ENCODE data around the gene A2M. TPM values are rescaled to one million over a fixed set of nuclear protein-coding genes. Genes with fewer than 3 reads are reported as not detected.

A2M gene
- total and polyA plus RNA-seq, 2 experiments from 2014 or later = 463 to 567 TPM

DNA sequence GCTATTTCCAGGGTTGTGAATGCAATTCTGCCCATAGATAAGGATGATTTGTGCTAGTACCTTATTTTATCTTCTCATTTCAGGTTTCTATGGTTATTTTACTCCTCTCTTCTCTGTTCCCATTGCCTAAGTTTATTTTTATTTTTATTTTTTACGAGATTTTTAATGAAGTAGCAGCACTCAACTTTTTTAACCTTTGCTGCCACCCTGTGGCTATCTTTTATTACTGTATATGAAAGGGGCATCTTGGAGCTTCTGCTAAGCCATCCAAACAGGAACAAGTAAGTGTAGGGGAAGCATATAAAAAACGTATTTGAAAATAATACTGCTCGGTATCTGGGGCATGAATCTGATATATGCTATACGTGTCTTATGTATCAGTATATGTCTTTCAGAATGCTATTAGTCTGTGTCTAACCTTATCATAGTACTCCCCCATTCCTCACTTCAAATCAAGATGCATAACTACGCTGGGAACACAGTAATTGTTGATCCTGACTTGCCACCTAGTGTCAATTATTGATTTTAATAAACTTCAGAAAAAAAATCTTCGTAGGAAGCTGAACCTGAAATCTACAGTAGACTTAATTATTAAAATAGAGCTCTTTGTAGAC lies 66.1 kb downstream of the A2M start:
- H3K9me2 ChIP-seq (replicated peaks; ENCODE audit: insufficient read depth) = no peaks in the 10 kb centered on the region
- H3K79me2 ChIP-seq = no peaks in the 10 kb centered on the region
- H3K36me3 ChIP-seq (replicated peaks; ENCODE audit: insufficient read depth, low read depth) = no peaks in the 10 kb centered on the region
- no peaks in the 10 kb centered on the region for H3K27me3 ChIP-seq
- H3K4me2 ChIP-seq = no peak overlapping the region
- no peaks in the 10 kb centered on the region for H3K4me1 ChIP-seq (ENCODE audit: insufficient read depth)
- DNase-seq (ENCODE audit: low spot score) = peak; percentile 67
- no peak overlapping the region for H3K27ac ChIP-seq
- no peak overlapping the region for H2AFZ ChIP-seq
- TF ChIP-seq, protein P1, sequence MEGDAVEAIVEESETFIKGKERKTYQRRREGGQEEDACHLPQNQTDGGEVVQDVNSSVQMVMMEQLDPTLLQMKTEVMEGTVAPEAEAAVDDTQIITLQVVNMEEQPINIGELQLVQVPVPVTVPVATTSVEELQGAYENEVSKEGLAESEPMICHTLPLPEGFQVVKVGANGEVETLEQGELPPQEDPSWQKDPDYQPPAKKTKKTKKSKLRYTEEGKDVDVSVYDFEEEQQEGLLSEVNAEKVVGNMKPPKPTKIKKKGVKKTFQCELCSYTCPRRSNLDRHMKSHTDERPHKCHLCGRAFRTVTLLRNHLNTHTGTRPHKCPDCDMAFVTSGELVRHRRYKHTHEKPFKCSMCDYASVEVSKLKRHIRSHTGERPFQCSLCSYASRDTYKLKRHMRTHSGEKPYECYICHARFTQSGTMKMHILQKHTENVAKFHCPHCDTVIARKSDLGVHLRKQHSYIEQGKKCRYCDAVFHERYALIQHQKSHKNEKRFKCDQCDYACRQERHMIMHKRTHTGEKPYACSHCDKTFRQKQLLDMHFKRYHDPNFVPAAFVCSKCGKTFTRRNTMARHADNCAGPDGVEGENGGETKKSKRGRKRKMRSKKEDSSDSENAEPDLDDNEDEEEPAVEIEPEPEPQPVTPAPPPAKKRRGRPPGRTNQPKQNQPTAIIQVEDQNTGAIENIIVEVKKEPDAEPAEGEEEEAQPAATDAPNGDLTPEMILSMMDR (IDR thresholded peaks at IDR 0.05; ENCODE audit: poor library complexity) = peak; percentile 70
- no peak for TF ChIP-seq EZH2 (IDR thresholded peaks at IDR 0.05; ENCODE audit: borderline replicate concordance)
- no peak for TF ChIP-seq EZH2phosphoT487 (IDR thresholded peaks at IDR 0.05; ENCODE audit: low read depth, severe bottlenecking, unreplicated experiment)
- no peaks in the 10 kb centered on the region for H4K20me1 ChIP-seq (ENCODE audit: insufficient read depth, poor library complexity, severe bottlenecking)
- 29% methylated on average over 6 of the region's 6 CpGs for WGBS (ENCODE audit: low lambda C conversion rate, missing lambda C conversion rate)
- H3K4me3 ChIP-seq = no peak overlapping the region
- no peaks in the 10 kb centered on the region for H3K9me3 ChIP-seq (ENCODE audit: low read depth)

DNA sequence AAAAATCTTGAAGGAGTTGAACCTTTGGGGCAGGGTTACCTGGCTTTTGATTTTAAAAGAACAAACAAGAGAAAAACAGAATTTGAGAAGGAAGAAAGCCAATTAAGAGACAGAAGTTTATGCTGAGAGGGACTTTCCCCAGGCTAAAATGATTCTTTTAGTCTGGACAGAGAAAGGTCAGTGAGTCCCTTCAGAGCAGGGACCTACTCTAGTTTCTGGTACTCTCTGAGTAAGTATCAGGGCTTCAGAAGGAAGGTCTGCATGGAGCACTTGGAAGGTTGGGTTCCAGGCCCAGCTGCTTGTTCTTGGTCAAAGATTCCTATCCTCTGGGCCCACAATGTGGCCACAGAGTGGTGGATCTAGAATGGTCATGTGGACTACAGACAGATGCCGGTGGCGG lies 66.8 kb downstream of the A2M start:
- Histone ChIP-seq H4K20me1 (ENCODE audit: insufficient read depth, poor library complexity, severe bottlenecking) (no peaks in the 10 kb centered on the region), H3K27ac (no peak overlapping the region), H3K27me3 (no peaks in the 10 kb centered on the region), H3K9me3 (ENCODE audit: low read depth) (no peaks in the 10 kb centered on the region), H3K4me3 (no peak overlapping the region), H3K4me1 (ENCODE audit: insufficient read depth) (no peaks in the 10 kb centered on the region), H3K4me2 (no peak overlapping the region), H2AFZ (no peak overlapping the region), H3K79me2 (no peaks in the 10 kb centered on the region), H3K9me2 (replicated peaks; ENCODE audit: insufficient read depth) (no peaks in the 10 kb centered on the region), H3K36me3 (replicated peaks; ENCODE audit: insufficient read depth, low read depth) (no peaks in the 10 kb centered on the region)
- TF ChIP-seq EZH2 (IDR thresholded peaks at IDR 0.05; ENCODE audit: borderline replicate concordance) = no peak
- no peak for TF ChIP-seq EZH2phosphoT487 (IDR thresholded peaks at IDR 0.05; ENCODE audit: low read depth, severe bottlenecking, unreplicated experiment)
- TF ChIP-seq, protein P1 (IDR thresholded peaks at IDR 0.05; ENCODE audit: poor library complexity) = no peak
- no peak for DNase-seq (ENCODE audit: low spot score)
- 95% methylated on average over 2 of the region's 2 CpGs for WGBS (ENCODE audit: low lambda C conversion rate, missing lambda C conversion rate)

DNA sequence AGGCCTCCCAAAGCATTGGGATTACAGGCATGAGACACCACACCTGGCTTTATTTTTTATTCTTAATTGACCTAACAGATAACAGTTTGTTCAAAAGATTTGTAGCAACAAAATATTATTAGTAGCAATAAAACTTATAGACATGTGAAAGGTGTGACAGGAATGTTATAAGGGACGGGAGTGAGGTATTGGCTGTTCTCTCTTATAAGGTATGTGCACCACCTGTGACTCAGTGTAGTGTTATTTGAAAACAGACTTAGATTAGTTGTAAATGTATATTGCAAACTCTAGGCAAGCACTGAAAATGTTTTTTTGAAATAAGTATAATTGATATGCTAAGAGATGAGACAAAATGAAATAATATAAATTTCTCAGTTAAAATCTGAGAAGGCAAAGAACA lies 68.6 kb downstream of the A2M start:
- Histone ChIP-seq H3K9me2 (replicated peaks; ENCODE audit: insufficient read depth) (no peaks in the 10 kb centered on the region), H3K36me3 (replicated peaks; ENCODE audit: insufficient read depth, low read depth) (no peaks in the 10 kb centered on the region), H3K79me2 (no peaks in the 10 kb centered on the region), H3K27ac (no peak overlapping the region), H3K9me3 (ENCODE audit: low read depth) (no peaks in the 10 kb centered on the region), H4K20me1 (ENCODE audit: insufficient read depth, poor library complexity, severe bottlenecking) (no peaks in the 10 kb centered on the region), H3K27me3 (no peaks in the 10 kb centered on the region), H3K4me3 (no peak overlapping the region), H2AFZ (no peak overlapping the region), H3K4me2 (no peak overlapping the region), H3K4me1 (ENCODE audit: insufficient read depth) (no peaks in the 10 kb centered on the region)
- no peak for DNase-seq (ENCODE audit: low spot score)
- WGBS (ENCODE audit: low lambda C conversion rate, missing lambda C conversion rate) = 55% methylated on average over 1 of the region's 1 CpG
- TF ChIP-seq EZH2 (IDR thresholded peaks at IDR 0.05; ENCODE audit: borderline replicate concordance) = no peak
- no peak for TF ChIP-seq EZH2phosphoT487 (IDR thresholded peaks at IDR 0.05; ENCODE audit: low read depth, severe bottlenecking, unreplicated experiment)
- TF ChIP-seq, protein P1 (IDR thresholded peaks at IDR 0.05; ENCODE audit: poor library complexity) = no peak
